ENCODE data around the gene LRP11. TPM values are rescaled to one million over a fixed set of nuclear protein-coding genes. Genes with fewer than 3 reads are reported as not detected.
A peak's percentile ranks its signal among the peaks of the same experiment; 100 is the strongest.
"Not testable (repeated sequence)": the region's sequence is repeated elsewhere in the genome, so short reads cannot be mapped to it uniquely, and the experiment has no call there.

The LRP11 gene
- total RNA-seq, 1 donor from 2014 or later, result 38.3 TPM

GRCh38 chr6:149871182-149871581 lies 7.0 kb upstream of the LRP11 start:
- ATAC-seq (no peak), DNase-seq (no peak)
- TF ChIP-seq CTCF (IDR thresholded peaks at IDR 0.05), result no peak
- Histone ChIP-seq H3K27me3 (ENCODE audit: low read depth) (no peaks in the 10 kb centered on the region), H3K36me3 (no peaks in the 10 kb centered on the region), H3K9me3 (no peaks in the 10 kb centered on the region), H3K4me1 (no peaks in the 10 kb centered on the region), H3K4me3 (no peak overlapping the region), H3K27ac (no peak overlapping the region)
- intact Hi-C loops (cut with DNase I), result no loop called here

GRCh38 chr6:149869275-149869892 lies 5.2 kb upstream of the LRP11 start:
- Histone ChIP-seq H3K27ac (no peak overlapping the region), H3K9me3 (no peaks in the 10 kb centered on the region), H3K27me3 (ENCODE audit: low read depth) (no peaks in the 10 kb centered on the region), H3K4me1 (peaks cover 5% of the 10 kb centered on the region), H3K4me3 (no peak overlapping the region), H3K36me3 (no peaks in the 10 kb centered on the region)
- ATAC-seq (no peak), DNase-seq (no peak)
- no peak for TF ChIP-seq CTCF (IDR thresholded peaks at IDR 0.05)
- intact Hi-C loops (cut with DNase I), result no loop called here

- intact Hi-C loops (cut with DNase I), result no loop called here
- no peaks in the 10 kb centered on the region for H3K36me3 ChIP-seq
- no peak for ATAC-seq
Measured at GRCh38 chr6:149867876-149868640, 3.9 kb upstream of the LRP11 start.

GRCh38 chr6:149864578-149865535 lies 698 bp upstream of the LRP11 start:
- peak; percentile 62 for TF ChIP-seq CTCF (IDR thresholded peaks at IDR 0.05)
- Histone ChIP-seq H3K4me3 (peak overlapping the region; percentile 75), H3K27me3 (ENCODE audit: low read depth) (no peaks in the 10 kb centered on the region), H3K4me1 (peaks cover 29% of the 10 kb centered on the region), H3K9me3 (no peaks in the 10 kb centered on the region), H3K36me3 (no peaks in the 10 kb centered on the region), H3K27ac (peak overlapping the region; percentile 91)
- intact Hi-C loops (cut with DNase I), result no loop called here
- ATAC-seq (peak; percentile 56 to 70), DNase-seq (no peak)

More at GRCh38 chr6:149867876-149868640, 3.9 kb upstream of the LRP11 start:
- peaks cover 7% of the 10 kb centered on the region for H3K4me1 ChIP-seq
- no peak for DNase-seq
- no peak overlapping the region for H3K27ac ChIP-seq
- no peak for TF ChIP-seq CTCF (IDR thresholded peaks at IDR 0.05)
- H3K9me3 ChIP-seq, result no peaks in the 10 kb centered on the region
- no peaks in the 10 kb centered on the region for H3K27me3 ChIP-seq (ENCODE audit: low read depth)
- no peak overlapping the region for H3K4me3 ChIP-seq

- Histone ChIP-seq H3K27ac (peak overlapping the region; percentile 91), H3K36me3 (no peaks in the 10 kb centered on the region), H3K4me3 (peak overlapping the region; percentile 75), H3K27me3 (ENCODE audit: low read depth) (no peaks in the 10 kb centered on the region), H3K9me3 (no peaks in the 10 kb centered on the region), H3K4me1 (peaks cover 33% of the 10 kb centered on the region)
- intact Hi-C loops (cut with DNase I), result no loop called here
- ATAC-seq, result peak; percentile 78 to 82
- peak; percentile 82 for DNase-seq
- TF ChIP-seq CTCF (IDR thresholded peaks at IDR 0.05), result no peak
Measured at GRCh38 chr6:149862922-149863697, 1.0 kb downstream of the LRP11 start.

- ATAC-seq; H3K36me3 ChIP-seq; DNase-seq; intact Hi-C loops (cut with DNase I); H3K27me3 ChIP-seq (ENCODE audit: low read depth); H3K9me3 ChIP-seq: not testable (repeated sequence)
- Histone ChIP-seq H3K4me3 (peak overlapping the region; percentile 75), H3K4me1 (peaks cover 33% of the 10 kb centered on the region), H3K27ac (peak overlapping the region; percentile 91)
Measured at GRCh38 chr6:149862424-149862738, 1.8 kb downstream of the LRP11 start.
